ENCODE results near the gene POU5F1. TPM values are rescaled to one million over a fixed set of nuclear protein-coding genes. Genes with fewer than 3 reads are reported as not detected.

The POU5F1 gene
- total and polyA plus RNA-seq, 2 of the 4 experiments (the other 2 are of a cell fraction) = not detected

DNA sequence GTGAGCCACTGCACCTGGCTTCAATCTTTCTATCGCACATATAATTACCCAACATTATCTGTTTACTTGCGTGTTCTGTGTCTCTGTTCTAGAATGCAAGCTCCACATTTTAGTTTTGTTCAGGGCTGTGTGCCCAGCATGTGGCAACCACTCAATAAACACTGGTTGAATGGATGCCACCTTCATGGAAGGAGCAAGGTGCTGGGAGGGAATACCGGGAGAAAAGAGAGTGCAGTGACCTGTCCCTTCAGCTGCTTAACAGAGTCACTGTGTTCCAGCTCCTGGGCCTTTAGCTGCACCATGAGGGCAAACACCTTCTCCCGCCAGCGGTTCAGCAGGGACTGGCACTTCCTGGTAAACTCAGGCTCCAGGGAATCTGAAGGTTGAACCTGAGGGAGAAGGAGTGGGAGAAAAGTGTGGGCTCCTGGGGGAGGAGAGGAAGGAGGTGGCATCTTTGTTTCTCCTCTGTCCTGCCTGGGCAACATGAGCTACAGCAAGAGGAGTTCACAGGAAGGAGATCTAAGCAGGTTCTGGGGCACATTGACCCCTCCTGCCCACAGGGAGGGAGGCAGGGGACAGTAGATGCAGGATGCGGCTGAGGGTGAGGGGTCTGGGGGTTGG lies 20.5 kb downstream of the POU5F1 start:
- Histone ChIP-seq H3K9me3 (ENCODE audit: control insufficient read depth, insufficient read depth, low read length) (no peaks in the 10 kb centered on the region), H3K27me3 (ENCODE audit: control insufficient read depth, insufficient read depth, low read length) (no peaks in the 10 kb centered on the region), H2AFZ (replicated peaks; ENCODE audit: low read length, poor library complexity) (no peak overlapping the region), H4K8ac (ENCODE audit: low read depth in 2 of 2, low read length in 2 of 2) (no peak overlapping the region), H2BK20ac (ENCODE audit: low read depth, low read length) (no peak overlapping the region), H2AK5ac (ENCODE audit: low read depth, low read length) (no peak overlapping the region), H2BK15ac (ENCODE audit: low read depth, low read length) (no peak overlapping the region), H3K18ac (ENCODE audit: low read depth, low read length) (no peak overlapping the region), H2BK5ac (ENCODE audit: low read depth, low read length, poor library complexity, severe bottlenecking) (no peak overlapping the region), H3K23ac (ENCODE audit: low read depth, low read length) (no peak overlapping the region), H3K9me1 (ENCODE audit: insufficient read depth, low read length) (no peaks in the 10 kb centered on the region), H3K27ac (ENCODE audit: insufficient read depth, low read length) (no peak overlapping the region), H3K4me1 (ENCODE audit: control insufficient read depth, insufficient read depth, low read length) (no peaks in the 10 kb centered on the region), H2BK120ac (ENCODE audit: low read depth, low read length) (no peak overlapping the region), H3K9ac (ENCODE audit: low read depth, low read length) (no peak overlapping the region), H3K14ac (replicated peaks; ENCODE audit: low read depth, low read length) (no peak overlapping the region), H4K5ac (ENCODE audit: low read depth, low read length) (no peak overlapping the region), H3K79me1 (ENCODE audit: low read depth in 1 of 2, low read length in 2 of 2) (no peaks in the 10 kb centered on the region), H3K4me2 (ENCODE audit: low read depth, low read length) (no peak overlapping the region), H3K36me3 (ENCODE audit: control insufficient read depth, insufficient read depth, low read length) (peaks cover 28% of the 10 kb centered on the region), H4K20me1 (ENCODE audit: insufficient read depth, low read length) (no peaks in the 10 kb centered on the region), H2AK9ac (replicated peaks; ENCODE audit: low read depth, low read length, poor library complexity) (no peak overlapping the region), H3K4ac (ENCODE audit: low read depth, low read length) (no peak overlapping the region), H3K4me3 (ENCODE audit: insufficient read depth, low read depth, low read length) (no peak overlapping the region), H3K56ac (ENCODE audit: extremely low read depth, insufficient read depth, low read length) (no peak overlapping the region), H4K91ac (ENCODE audit: insufficient read depth, low read depth, low read length) (no peak overlapping the region)
- intact Hi-C loops (cut with micrococcal nuclease) (no loop called here), dilution Hi-C loops (cut with HindIII; ENCODE audit: low sequenced_read_pairs, unreplicated experiment) (no loop called here), in situ Hi-C loops (cut with MboI; ENCODE audit: low sequenced_read_pairs) (no loop called here)
- no TSS peak for BruUV-seq (replicated peaks)
- 100% methylated on average over 3 of the region's 6 CpGs; no CpG with 5 or more reads in 1 of the 2 experiments for WGBS, 2 experiments (ENCODE audit: extremely low coverage in 2 of 2, insufficient read length in 1 of 2)
- ChIA-PET POLR2A (ENCODE audit: unreplicated experiment) (interaction anchor here (0.6 kb wide), 1 partner anchor 37 kb away, joined by 18 read pairs; no protein-coding TSS in a partner anchor), CTCF (interaction anchor here (0.5 kb wide), 1 partner anchor 73 kb away, joined by 4 read pairs; no protein-coding TSS in a partner anchor)
- DNase-seq = no peak
- no peak for TF ChIP-seq MAFK (IDR thresholded peaks at IDR 0.05; ENCODE audit: low read depth, low read length)
- TF ChIP-seq, protein P1, sequence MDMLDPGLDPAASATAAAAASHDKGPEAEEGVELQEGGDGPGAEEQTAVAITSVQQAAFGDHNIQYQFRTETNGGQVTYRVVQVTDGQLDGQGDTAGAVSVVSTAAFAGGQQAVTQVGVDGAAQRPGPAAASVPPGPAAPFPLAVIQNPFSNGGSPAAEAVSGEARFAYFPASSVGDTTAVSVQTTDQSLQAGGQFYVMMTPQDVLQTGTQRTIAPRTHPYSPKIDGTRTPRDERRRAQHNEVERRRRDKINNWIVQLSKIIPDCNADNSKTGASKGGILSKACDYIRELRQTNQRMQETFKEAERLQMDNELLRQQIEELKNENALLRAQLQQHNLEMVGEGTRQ (IDR thresholded peaks at IDR 0.05; ENCODE audit: low read depth, low read length) = no peak
- no peak for ATAC-seq (ENCODE audit: low read depth)
